ENCODE data around the gene ATP5F1D.
A peak's percentile ranks its signal among the peaks of the same experiment; 100 is the strongest.

- TF ChIP-seq EZH2 (IDR thresholded peaks at IDR 0.05; ENCODE audit: low read depth, unreplicated experiment) (no peak), CTCF (conservative IDR thresholded peaks at IDR 0.05; ENCODE audit: low read depth in 2 of 2) (peak; percentile 65 to 95), EZH2phosphoT487 (IDR thresholded peaks at IDR 0.05; ENCODE audit: unreplicated experiment) (no peak), POLR2AphosphoS5 (IDR thresholded peaks at IDR 0.05; ENCODE audit: low read depth) (no peak), REST (IDR thresholded peaks at IDR 0.05; ENCODE audit: unreplicated experiment) (no peak), CREB1 (CRISPR knock-in tag; IDR thresholded peaks at IDR 0.05; ENCODE audit: low read depth) (no peak), STAT1 (IDR thresholded peaks at IDR 0.05; ENCODE audit: unreplicated experiment) (no peak), ZNF114 (CRISPR knock-in tag; IDR thresholded peaks at IDR 0.05) (no peak), JUNB (IDR thresholded peaks at IDR 0.05; ENCODE audit: unreplicated experiment) (no peak), NANOG (IDR thresholded peaks at IDR 0.05; ENCODE audit: borderline replicate concordance) (no peak), ZNF462 (CRISPR knock-in tag; IDR thresholded peaks at IDR 0.05) (no peak), ZNF331 (CRISPR knock-in tag; IDR thresholded peaks at IDR 0.05; ENCODE audit: low read depth) (no peak)
These were observed 2.5 kb downstream of the ATP5F1D start for GRCh38 chr19:1243768-1244692.

Data from GM23338 (cell line).